GM12801 (cell line): ENCODE results near the gene NFAT5.

Source experiments
- CTCF ChIP-seq: IDR thresholded peaks from one replicate; pipeline ENCODE4 v1.5.1; 2011; ENCODE audit warnings: control low read depth; ENCODE audit not compliant: insufficient read length; ENCODE audit errors: extremely low read depth

Gene NFAT5

GRCh38 chr16:69598045-69598444 lies 32.3 kb downstream of the NFAT5 start:
- TF ChIP-seq CTCF: no peak

- no peak for TF ChIP-seq CTCF
Observed at GRCh38 chr16:69599731-69600130, 34.0 kb downstream of the NFAT5 start.

DNA sequence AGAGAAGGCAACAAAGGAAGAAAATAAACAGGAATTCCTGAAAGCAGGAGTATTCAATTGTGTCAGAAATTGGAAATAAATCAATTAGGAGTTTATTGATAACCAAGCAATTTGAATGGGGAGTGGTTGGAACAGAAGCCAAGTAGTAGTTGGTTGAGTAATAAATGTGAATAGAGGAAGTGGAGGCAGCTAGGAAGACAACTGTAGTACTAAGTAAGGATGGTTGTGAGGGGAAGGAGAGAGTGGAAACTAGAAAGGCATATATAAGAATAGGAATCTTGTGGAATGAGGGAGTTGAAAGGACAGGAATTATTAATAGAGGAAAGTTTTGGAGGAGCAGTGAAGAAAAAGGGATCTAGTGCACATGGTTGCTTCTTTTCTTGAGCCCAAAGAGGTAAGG lies 34.4 kb downstream of the NFAT5 start:
- TF ChIP-seq CTCF: no peak

DNA sequence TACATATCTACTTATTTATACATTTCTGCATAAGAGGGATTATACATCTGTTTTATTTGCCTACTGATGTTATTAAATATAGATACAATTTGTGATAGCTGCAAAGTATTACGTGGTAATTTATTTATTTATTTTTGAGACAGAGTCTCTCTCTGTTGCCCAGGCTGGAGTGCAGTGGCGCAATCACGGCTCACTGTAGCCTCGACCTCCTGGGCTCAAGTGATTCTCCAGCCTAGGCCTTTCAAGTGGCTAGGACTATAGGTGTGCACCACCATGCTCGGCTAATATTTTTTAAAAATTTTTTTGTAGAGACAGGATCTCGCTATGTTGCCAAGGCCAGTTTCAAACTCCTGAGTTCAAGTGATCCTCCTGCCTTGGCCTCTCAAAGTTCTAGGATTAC lies 35.5 kb downstream of the NFAT5 start:
- TF ChIP-seq CTCF: no peak

GRCh38 chr16:69606985-69607384 lies 41.2 kb downstream of the NFAT5 start:
- TF ChIP-seq CTCF: no peak

DNA sequence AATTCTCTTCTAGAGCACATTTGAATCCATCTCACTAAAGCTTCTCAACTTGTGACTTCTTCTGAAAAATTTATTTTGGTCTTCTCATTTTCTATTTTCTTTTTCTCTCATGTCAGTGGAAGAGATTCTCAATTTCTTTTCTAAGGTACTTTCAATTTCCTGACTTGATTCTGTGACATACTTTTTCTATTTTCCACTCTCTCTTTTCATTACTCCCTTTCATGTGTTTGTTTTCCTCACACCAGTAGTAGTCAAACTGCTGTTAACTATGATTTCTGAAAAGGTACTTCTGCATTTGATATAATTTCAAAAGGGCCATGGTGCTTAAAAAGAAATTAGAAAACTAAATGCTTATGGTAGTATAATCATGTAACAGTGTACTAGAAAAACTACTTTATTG lies 41.9 kb downstream of the NFAT5 start:
- no peak for TF ChIP-seq CTCF

- no peak for TF ChIP-seq CTCF
Observed at GRCh38 chr16:69610356-69610755, 44.6 kb downstream of the NFAT5 start.

DNA sequence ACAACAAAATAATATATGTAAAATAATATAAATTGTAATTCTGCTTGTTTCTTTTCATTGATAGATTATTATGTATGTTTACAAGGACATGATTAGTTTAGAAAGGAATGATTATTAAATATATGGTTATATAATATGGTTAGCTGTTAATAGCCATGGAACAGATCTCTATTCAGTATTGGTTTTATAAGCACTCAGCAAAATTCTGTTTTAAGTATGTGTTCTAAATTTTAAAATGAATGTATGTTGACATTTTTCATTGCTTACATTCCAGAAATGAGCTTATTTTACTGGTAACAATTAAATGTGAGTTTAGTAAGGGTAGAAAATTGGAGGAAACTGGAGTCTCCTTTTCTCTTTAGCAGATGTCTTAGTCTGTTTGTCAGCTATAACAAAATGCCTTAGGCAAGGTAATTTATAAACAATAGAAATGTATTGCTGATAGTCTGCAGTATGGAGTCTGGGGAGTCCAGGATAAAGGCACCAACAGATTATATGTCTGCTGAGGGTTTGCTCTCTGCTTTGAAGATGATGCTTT lies 45.4 kb downstream of the NFAT5 start:
- TF ChIP-seq CTCF: no peak
